Measurements from ENCODE around the gene CBFA2T3. TPM values are rescaled to one million over a fixed set of nuclear protein-coding genes. Genes with fewer than 3 reads are reported as not detected.

CBFA2T3 gene
- polyA plus RNA-seq, 1 donor, result 23.2 TPM

GRCh38 chr16:88888057-88888456 lies 89.0 kb downstream of the CBFA2T3 start:
- no peak for DNase-seq

DNA sequence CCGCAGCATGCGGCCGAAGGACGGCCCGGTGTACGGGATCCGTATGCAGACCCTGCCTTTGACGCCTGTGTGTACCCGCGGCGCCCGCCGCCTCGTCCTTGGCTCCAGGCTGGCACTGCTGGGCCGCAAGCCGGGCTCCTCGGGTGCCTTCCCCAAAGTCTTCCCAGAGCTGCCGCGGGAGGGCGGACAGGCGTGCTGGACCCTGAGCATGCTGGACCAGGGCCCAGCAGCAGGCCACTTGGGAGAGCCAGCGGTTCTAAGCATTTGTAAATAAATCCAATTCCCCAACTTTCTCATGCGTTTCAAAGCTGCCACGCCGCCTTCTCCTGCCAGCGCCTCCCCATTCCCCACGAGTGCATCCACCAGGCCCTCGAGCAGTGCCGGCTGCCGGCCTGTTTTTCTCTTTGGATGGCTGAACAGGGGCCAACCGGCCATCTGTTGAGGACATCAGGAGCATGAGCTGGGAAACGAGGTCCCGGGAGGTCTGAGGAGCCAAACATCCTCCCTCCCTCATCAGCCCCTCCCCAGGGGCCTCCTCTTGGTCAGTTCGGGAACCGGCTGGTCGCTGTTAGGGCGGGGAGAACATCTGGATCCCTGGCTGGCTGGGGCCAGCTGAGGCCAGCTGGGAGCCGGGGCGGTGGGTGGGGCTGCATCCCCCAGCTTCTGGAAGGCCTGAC lies 90.0 kb downstream of the CBFA2T3 start:
- peak; percentile 77 for DNase-seq

DNA sequence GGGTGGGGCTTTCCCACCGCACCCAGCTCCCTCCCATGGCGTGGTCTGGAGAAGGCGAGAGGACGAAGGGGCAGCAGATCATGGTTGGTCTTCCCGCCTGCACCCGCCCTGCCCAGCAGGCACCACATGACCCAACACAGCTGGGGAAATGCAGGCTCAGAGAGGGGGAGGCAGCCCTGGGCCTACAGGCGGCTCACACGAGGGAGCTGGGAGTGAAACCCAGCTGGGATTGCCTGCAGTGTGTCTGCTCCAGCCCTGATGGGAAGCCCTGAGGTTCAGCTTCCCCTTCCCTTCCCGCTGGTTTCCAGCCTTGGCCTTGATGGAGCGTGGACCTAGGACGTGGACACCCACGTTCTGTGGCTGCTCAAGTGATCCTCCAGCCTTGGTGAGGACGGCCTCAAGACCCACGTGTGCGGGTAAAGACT lies 90.6 kb downstream of the CBFA2T3 start:
- no peak for DNase-seq

DNA sequence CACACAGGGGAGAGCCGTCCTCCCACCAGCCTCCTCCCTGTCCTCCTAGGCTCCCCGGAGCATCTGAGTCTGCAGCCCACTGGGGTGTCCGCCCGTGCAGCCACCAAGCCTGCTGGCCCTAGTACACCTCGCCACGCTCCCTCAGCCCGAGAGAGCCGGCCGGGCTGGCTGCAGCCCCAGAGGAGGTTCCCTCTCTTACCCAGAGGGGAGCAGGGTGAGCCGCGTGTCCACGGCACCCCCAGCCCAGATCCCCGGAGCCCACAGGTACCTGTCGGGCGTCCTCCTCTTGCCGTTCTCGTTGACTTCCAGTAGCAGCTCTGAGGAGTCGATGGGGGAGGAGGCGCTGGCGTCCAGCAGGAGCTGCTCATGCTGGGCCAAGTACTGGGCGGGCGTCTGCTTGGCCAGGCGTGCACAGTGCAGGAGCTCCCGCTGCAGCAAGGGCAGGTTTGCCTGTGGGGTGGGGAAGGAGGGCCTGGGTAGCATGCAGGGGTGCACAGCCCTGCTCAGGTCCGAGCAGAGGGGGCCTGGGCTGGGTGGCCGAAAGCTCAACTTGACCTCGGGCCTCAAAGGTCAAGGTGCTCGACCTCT lies 91.2 kb downstream of the CBFA2T3 start:
- no peak for DNase-seq

DNA sequence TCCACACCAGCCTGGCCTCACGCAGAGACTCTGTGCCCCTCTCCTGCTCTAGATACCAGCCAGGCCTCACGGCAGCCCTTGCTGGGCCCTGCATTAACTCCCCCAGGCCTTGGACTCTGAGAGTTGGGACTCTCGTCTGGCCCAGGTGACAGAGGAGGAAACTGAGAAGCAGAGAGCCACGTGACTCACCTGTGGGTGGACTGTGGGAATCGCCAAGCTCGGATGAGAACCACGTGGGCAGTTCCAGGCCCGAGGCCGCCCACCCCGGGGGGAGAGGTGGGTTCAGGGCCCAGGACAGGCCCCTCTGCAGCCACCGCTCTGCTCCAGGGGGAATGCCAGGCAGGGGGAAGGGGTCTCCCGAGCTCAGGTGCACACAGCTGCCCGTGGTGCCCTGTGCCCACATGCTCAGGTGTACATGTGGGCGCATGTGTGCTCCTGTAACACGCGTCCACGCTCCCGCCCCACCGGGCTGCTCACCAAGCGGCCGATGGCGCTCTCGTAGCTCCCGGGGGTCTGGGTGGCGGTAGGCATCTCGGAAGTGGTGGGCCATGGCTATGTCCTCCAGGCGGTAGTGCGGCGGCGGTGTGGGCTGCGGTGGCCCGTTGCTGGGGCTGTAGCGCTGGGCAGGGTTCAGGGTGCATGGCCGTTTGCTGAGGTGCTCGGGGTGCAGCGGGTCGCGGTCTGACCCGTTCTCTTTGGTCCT lies 92.3 kb downstream of the CBFA2T3 start:
- DNase-seq, result no peak

GRCh38 chr16:88883946-88884345 lies 93.1 kb downstream of the CBFA2T3 start:
- no peak for DNase-seq

GRCh38 chr16:88883117-88883895 lies 93.7 kb downstream of the CBFA2T3 start:
- no peak for DNase-seq

DNA sequence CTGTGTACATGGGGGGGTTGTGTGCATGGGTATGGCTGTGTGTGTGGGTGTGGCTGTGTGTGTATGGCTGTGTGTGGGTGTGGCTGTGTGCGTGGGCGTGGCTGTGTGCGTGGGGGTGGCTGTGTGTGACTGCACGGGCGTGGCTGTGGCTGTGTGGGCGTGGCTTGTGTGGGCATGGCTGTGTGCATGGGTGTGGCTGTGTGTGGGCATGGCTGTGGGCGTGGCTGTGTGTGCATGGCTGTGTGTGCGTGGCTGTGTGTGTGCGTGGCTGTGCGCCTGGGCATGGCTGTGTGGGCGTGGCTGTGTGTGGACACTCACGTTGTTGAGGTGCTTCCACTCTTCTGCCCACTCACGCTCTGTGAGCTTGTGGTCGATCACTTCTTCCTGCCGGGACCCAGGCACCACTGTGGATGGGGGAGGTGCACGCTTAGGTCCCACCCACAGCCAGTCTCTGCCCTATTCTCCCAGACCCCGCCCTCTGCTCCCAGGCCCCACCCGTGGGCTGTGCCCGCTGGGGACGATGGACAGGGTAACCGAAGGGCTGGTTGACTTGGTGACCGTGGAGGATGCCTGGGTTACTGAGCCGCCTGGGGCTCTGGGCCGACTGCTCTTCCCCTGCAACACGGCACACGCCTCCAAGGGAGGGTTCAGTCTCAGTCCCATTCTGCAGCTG lies 94.5 kb downstream of the CBFA2T3 start:
- no peak for DNase-seq

- DNase-seq, result no peak
Measured at GRCh38 chr16:88881675-88882357, 95.2 kb downstream of the CBFA2T3 start.

- no peak for DNase-seq
Measured at GRCh38 chr16:88881007-88881615, 95.9 kb downstream of the CBFA2T3 start.

DNA sequence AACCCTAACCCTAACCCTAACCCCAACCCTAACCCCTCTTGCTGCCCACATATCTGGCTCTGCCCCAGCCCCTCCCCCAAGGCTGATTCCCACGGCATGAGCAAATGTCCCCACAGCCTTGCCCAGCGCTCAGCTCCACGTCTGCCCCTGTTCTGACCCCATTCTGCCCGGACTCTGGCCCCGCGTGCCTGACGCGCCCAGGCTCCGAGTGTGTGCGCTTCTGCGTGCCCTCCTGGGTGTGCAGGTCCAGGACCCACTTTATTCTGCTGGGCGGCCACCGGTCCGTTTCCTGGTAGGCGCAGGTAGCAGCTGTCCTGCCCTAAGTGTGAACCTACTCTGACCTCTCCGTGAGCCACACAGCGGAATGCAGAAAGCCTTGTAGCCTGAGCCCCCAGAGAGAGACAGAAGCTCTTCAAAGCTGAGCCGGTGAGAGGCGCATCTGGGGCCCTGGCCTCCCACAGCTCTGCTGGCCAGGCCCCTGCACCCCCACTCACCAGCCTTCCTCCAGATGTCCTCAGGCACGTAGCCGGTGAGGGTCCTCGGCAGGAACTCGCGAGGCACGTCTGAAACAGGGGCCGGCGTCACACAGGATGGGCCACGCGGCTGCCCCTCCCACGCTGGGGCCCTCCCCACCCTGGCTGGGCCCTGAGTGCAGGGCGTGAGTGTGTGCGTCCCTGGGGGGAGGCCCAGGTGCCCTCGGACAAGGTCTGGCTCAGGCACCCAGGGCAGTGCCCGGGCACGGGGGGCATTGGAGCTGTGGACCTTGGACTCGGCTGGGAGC lies 96.6 kb downstream of the CBFA2T3 start:
- DNase-seq, result no peak

GRCh38 chr16:88879788-88880055 lies 97.3 kb downstream of the CBFA2T3 start:
- no peak for DNase-seq

DNA sequence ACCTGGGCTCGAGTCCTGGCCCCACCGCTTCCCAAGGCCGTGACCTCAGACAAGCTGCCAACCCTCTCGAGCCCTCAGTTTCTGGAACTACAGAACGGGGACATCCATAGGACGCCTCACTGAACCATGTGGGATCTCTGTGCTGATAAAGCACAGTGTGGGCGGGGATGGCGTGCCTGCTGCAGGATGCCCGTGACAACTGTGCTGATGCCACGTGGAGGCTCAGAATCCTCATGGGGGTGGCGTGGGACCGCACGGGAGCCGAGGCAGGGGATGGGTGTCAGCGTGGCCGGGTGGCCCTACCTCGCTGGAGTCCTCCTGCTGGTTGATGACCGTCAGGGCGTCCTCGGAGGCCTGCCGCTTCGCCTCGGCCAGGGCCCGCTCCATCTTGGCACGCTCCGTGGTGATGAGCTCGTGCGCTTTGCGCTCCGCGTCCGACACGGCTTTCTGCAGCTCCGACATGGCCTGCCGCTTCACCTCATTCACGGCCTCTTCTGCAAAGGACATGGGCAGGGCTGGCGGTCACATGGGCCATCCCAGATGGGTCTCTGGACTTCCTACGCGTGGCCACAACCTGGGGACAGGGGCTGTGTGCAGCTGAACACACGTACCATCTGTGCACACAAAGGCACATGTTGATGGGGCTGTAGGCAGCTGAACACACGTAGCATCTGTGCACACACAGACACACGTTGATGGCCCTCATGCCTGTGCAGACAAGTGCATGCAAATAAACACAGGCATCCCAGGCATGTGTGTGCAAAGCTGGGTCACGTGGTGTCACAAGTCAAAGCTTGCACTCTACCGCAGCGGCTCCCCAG lies 97.8 kb downstream of the CBFA2T3 start:
- no peak for DNase-seq

- DNase-seq, result no peak
Measured at GRCh38 chr16:88878356-88878755, 98.7 kb downstream of the CBFA2T3 start.

GRCh38 chr16:88877564-88878289 lies 99.3 kb downstream of the CBFA2T3 start:
- DNase-seq, result no peak

DNA sequence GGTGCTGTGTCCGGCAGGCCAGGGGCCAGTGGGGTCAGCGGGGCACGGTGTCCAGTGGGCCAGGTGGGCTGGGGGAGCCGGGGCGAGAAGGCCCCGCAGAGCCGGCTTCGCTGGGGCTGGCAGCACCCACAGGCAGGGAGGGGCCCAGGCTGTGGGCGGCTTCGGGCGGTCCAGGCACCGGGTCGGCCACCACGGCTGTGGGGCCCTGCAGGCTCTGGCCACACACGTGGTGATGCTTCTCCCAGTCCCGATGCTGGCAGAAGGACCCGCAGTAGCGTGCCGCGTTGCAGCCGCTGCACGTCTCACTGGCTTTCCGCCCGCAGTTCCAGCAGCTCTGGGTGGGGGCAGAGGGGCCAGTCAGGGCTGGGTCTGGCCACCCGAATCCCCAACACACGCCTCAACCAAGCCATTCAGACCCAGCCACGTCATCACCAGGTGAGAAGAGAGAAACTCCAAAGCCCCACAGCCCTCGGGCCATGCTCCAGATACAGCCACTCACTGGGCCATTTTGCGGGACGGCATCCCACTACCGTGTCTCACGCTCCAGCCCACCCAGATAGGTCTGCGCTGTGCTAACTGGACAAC lies 100.0 kb downstream of the CBFA2T3 start:
- DNase-seq, result no peak

DNA sequence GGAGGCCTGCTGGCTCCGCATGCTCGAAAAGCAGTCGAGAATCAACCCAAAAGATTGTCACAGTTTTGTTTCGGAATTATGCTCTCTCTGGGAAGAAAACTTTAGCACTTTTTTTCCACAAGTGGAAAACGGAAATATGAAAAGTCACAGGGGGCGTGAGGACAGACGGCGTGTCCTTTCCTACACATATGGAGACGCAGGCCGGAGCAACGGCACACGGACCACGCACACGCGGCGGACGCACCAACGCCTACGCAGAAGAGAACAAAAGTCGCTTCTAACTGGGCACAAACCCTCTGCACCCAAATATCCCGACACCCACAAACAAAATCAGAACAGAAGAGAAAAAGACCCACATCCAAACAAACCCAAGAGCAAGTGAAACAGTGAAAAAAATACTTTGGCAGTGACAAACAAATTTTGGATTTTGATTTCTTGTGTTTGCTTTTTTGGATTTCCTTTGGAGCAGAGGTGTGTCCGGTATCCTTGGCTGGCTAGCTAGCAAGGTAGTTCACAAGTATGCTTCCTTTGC lies 101.2 kb downstream of the CBFA2T3 start:
- DNase-seq, result no peak

GRCh38 chr16:88874938-88875599 lies 101.9 kb downstream of the CBFA2T3 start:
- DNase-seq, result no peak
